HEK293 (cell line): ENCODE results near the gene STARD10.

Source experiments
- CTCF ChIA-PET: fragments of 350-600 bp; formaldehyde crosslinking; extraction: SDS; loops from one replicate; lab custom pipeline; 2021; ENCODE audit warnings: antibody characterized with exemption; lab: Yijun Ruan, JAX
- POLR2A ChIA-PET: fragments of 300-600 bp; formaldehyde crosslinking; extraction: SDS; loops from one replicate; lab custom pipeline; 2020; ENCODE audit warnings: antibody characterized with exemption, inconsistent platforms; lab: Yijun Ruan, JAX
- H3K27ac ChIP-seq: fragments of 200-500 bp; sonication (Bioruptor generic); 2 replicates; pipeline ENCODE4 v1.5.1; 2014; ENCODE audit warnings: low read depth, low read length, control low read depth, inconsistent platforms; ENCODE audit errors: extremely low read depth
- H3K36me3 ChIP-seq, 2 experiments: fragments of 200-500 bp in 1 of 2; sonication (Bioruptor generic) in 1 of 2; 1 replicate in 1 of 2; 2 replicates in 1 of 2; pipeline ENCODE4 v1.5.1; 2014 to 2017; ENCODE audit warnings: inconsistent platforms in 2 of 2, low read length in 2 of 2; ENCODE audit not compliant: control insufficient read depth in 2 of 2, insufficient read depth in 1 of 2
- H3K4me1 ChIP-seq: fragments of 200-500 bp; sonication (Bioruptor generic); 2 replicates; pipeline ENCODE4 v1.5.1; 2014; ENCODE audit warnings: mild to moderate bottlenecking, low read length, inconsistent platforms; ENCODE audit not compliant: control insufficient read depth, insufficient read depth
- H3K4me3 ChIP-seq: 2 replicates; pipeline ENCODE4 v1.5.1; 2011; ENCODE audit warnings: low read depth, mild to moderate bottlenecking, control low read depth, low read length, moderate library complexity
- H3K9me3 ChIP-seq: fragments of 200-500 bp; sonication (Bioruptor generic); 2 replicates; pipeline ENCODE4 v1.5.1; 2014; ENCODE audit warnings: low read depth, low read length, inconsistent platforms; ENCODE audit not compliant: control insufficient read depth, insufficient read depth
- CTCF ChIP-seq: fragments of 450-650 bp; formaldehyde crosslinking; IDR thresholded peaks from 2 replicates; pipeline ENCODE4 v1.5.1; 2016; ENCODE audit warnings: missing biosample characterization, missing genetic modification characterization
- IKZF3 ChIP-seq: fragments of 450-650 bp; IDR thresholded peaks from 2 replicates; pipeline ENCODE4 v1.5.0; 2018; ENCODE audit warnings: missing biosample characterization, mild to moderate bottlenecking, missing genetic modification characterization, moderate library complexity
- MZF1 ChIP-seq: fragments of 450-650 bp; formaldehyde crosslinking; IDR thresholded peaks from 2 replicates; pipeline ENCODE4 v1.5.1; 2017; ENCODE audit warnings: missing biosample characterization, missing genetic modification characterization, borderline replicate concordance
- PBX3 ChIP-seq: sonication (generic); formaldehyde crosslinking; IDR thresholded peaks from 2 replicates; pipeline ENCODE4 v1.8.1; 2022; ENCODE audit warnings: mild to moderate bottlenecking, moderate library complexity, missing genetic modification reagents
- ZBTB26 ChIP-seq: fragments of 450-650 bp; formaldehyde crosslinking; optimal IDR thresholded peaks from 2 replicates; pipeline ENCODE3; 2016; ENCODE audit warnings: missing biosample characterization, mild to moderate bottlenecking, missing genetic modification characterization
- ZNF311 ChIP-seq: fragments of 450-650 bp; formaldehyde crosslinking; IDR thresholded peaks from 2 replicates; pipeline ENCODE4 v1.5.1; 2017; ENCODE audit warnings: missing biosample characterization, missing genetic modification characterization, borderline replicate concordance
- ZNF324 ChIP-seq: fragments of 450-650 bp; formaldehyde crosslinking; IDR thresholded peaks from 2 replicates; pipeline ENCODE4 v1.5.1; 2016; ENCODE audit warnings: missing biosample characterization, missing genetic modification characterization
- ZNF391 ChIP-seq: fragments of 450-650 bp; formaldehyde crosslinking; IDR thresholded peaks from 2 replicates; pipeline ENCODE4 v1.5.1; 2016; ENCODE audit warnings: low read depth, missing biosample characterization, missing genetic modification characterization, borderline replicate concordance
- ZNF658 ChIP-seq: fragments of 450-650 bp; formaldehyde crosslinking; IDR thresholded peaks from 2 replicates; pipeline ENCODE4; 2016; ENCODE audit warnings: missing biosample characterization, missing genetic modification characterization

The STARD10 gene

DNA sequence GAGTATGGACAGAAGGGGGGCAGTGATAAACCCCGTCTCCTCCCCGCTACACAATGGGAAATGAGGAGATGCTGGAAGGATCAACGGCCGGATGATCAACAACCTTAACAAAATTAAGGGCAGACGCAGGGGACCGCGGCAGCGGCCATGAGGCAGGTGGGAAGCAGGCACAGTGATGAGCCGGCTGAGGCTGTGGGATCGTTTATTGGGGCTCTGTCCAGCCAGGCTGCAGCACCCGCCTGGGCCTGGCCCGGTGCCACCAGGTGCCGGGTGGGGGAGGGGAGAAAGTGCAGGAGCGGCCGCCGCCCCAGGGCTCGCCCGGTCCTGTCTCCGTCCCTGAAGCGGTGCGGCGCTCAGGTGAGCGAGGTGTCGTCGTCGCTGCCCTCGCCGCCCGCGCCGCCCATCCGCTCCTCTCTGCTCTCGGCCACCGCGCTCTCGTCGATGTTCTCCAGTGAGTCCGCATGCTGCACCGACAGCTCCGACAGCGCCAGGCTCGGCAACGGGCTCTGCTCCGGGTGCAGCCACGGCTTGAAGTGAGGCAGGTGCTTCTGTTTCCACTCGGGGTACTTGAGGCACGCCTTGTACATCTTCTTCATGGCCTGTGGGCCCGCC is 39.2 kb downstream of the STARD10 start:
- CTCF ChIA-PET = no interaction called here

GRCh38 chr11:72754149-72754543 is 39.7 kb downstream of the STARD10 start:
- Histone ChIP-seq H3K4me3 (no peak overlapping the region), H3K27ac (no peak overlapping the region), H3K36me3 (peaks cover 0 to 25% of the 10 kb centered on the region in 2 experiments; a peak in 1 of 3 replicates), H3K4me1 (peaks cover 4% of the 10 kb centered on the region), H3K9me3 (no peaks in the 10 kb centered on the region)
- ChIA-PET CTCF (interaction anchor here (0.6 kb wide), 1 partner anchor 166 kb away, joined by 3 read pairs; no protein-coding TSS in a partner anchor), POLR2A (no interaction called here)
- TF ChIP-seq ZNF311 (tag by site-specific recombination) = no peak
- TF ChIP-seq ZBTB26 (tag by site-specific recombination) = no peak
- TF ChIP-seq IKZF3 (tag by site-specific recombination) = no peak
- no peak for TF ChIP-seq ZNF658

More for the DNA sequence above, 39.2 kb downstream of the STARD10 start:
- Histone ChIP-seq H3K36me3 (peaks cover 0 to 25% of the 10 kb centered on the region in 2 experiments; a peak in 1 of 3 replicates), H3K27ac (no peak overlapping the region), H3K4me1 (peaks cover 6% of the 10 kb centered on the region), H3K9me3 (no peaks in the 10 kb centered on the region), H3K4me3 (no peak overlapping the region)
- POLR2A ChIA-PET = no interaction called here
- TF ChIP-seq ZNF311 (tag by site-specific recombination) = no peak
- no peak for TF ChIP-seq PBX3
- TF ChIP-seq ZNF324 (tag by site-specific recombination) = no peak

GRCh38 chr11:72753341-72754148 is 40.3 kb downstream of the STARD10 start:
- no peak for TF ChIP-seq MZF1 (tag by site-specific recombination)
- no peak for TF ChIP-seq ZNF391 (tag by site-specific recombination)
- TF ChIP-seq CTCF (tag by site-specific recombination) = peak; percentile 40; the same call in 1 of the 2 replicates
- TF ChIP-seq, all 188 proteins: peak for 1
- Histone ChIP-seq H3K9me3 (no peaks in the 10 kb centered on the region), H3K4me3 (no peak overlapping the region), H3K27ac (no peak overlapping the region), H3K36me3 (peaks cover 0 to 25% of the 10 kb centered on the region in 2 experiments; a peak in 1 of 3 replicates), H3K4me1 (peaks cover under 1% of the 10 kb centered on the region; the same call in 1 of the 2 replicates)
- ChIA-PET CTCF (interaction anchor here (0.6 to 1.2 kb wide), 3 partner anchors 29 to 166 kb away, joined by 3 to 5 read pairs (median 3); no protein-coding TSS in a partner anchor), POLR2A (no interaction called here)
